ENCODE results near the gene TMEM250.

DNA sequence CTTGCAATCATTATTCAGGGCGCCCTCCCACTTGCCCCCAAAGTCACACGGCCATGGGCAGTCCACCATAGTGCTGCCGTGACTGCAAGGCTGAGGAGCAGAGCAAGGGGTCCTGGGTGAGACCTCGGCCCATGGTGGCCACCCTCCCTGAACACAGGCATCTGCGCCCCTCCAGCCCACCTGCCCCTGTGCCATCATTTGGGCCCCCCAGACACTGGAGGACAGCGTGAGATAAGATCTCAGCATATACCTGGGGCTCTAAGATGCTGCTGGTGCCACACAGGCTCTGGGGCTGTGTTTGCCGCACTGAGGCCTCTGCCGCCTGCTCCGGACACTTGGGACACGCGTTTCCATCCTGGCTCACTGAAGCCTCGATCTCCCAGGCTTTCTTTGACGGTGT is 3.5 kb downstream of the TMEM250 start:
- no peak for TF ChIP-seq EZH2 (IDR thresholded peaks at IDR 0.05; ENCODE audit: borderline replicate concordance, low read length)
- TF ChIP-seq, protein P1, sequence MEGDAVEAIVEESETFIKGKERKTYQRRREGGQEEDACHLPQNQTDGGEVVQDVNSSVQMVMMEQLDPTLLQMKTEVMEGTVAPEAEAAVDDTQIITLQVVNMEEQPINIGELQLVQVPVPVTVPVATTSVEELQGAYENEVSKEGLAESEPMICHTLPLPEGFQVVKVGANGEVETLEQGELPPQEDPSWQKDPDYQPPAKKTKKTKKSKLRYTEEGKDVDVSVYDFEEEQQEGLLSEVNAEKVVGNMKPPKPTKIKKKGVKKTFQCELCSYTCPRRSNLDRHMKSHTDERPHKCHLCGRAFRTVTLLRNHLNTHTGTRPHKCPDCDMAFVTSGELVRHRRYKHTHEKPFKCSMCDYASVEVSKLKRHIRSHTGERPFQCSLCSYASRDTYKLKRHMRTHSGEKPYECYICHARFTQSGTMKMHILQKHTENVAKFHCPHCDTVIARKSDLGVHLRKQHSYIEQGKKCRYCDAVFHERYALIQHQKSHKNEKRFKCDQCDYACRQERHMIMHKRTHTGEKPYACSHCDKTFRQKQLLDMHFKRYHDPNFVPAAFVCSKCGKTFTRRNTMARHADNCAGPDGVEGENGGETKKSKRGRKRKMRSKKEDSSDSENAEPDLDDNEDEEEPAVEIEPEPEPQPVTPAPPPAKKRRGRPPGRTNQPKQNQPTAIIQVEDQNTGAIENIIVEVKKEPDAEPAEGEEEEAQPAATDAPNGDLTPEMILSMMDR (conservative IDR thresholded peaks at IDR 0.05 in 1 of 2, IDR thresholded peaks at IDR 0.05 in 1 of 2; ENCODE audit: extremely low read depth in 1 of 2, insufficient read depth in 1 of 2, low read depth in 1 of 2, low read length in 2 of 2): no peak
